Thyroid gland (tissue), 4 donors: ENCODE results near the gene PRKD3. TPM values are rescaled to one million over a fixed set of nuclear protein-coding genes. Genes with fewer than 3 reads are reported as not detected.

ENCODE experiments used
- DNase-seq, 2 donors: peaks; one replicate each; pipeline ENCODE4 v3.0.0-alpha.2; 2019
- H3K27ac ChIP-seq, 3 donors: fragments of 200-600 bp; sonication (generic); 1 replicate in 2 of 3; 2 replicates in 1 of 3; pipeline ENCODE4 v1.5.1; 2016 to 2019; ENCODE audit warnings: mild to moderate bottlenecking in 1 of 3, moderate library complexity in 1 of 3
- H3K27me3 ChIP-seq: fragments of 200-600 bp; sonication (generic); one replicate; pipeline ENCODE4 v1.5.1; 2019
- H3K36me3 ChIP-seq, 2 donors: fragments of 200-600 bp; sonication (generic); one replicate each; pipeline ENCODE4 v1.5.1; 2016 to 2019
- H3K4me1 ChIP-seq, 2 donors: fragments of 200-600 bp; sonication (generic); one replicate each; pipeline ENCODE4 v1.5.1; 2017 to 2019
- H3K4me3 ChIP-seq, 3 donors: fragments of 200-600 bp; sonication (generic); replicated peaks in 1 of 3; 1 replicate in 2 of 3; 2 replicates in 1 of 3; pipeline ENCODE4 v1.5.1; 2016; ENCODE audit warnings: mild to moderate bottlenecking in 1 of 3
- H3K9me3 ChIP-seq: fragments of 200-600 bp; sonication (generic); one replicate; pipeline ENCODE4 v1.5.1; 2017
- CTCF ChIP-seq, 6 experiments: fragments of 200-600 bp in 3 of 6; fragments of 450-650 bp in 3 of 6; sonication (generic) in 3 of 6; IDR thresholded peaks; one replicate each; pipeline ENCODE4 v1.5.1; 2016 to 2019; ENCODE audit warnings: antibody characterized with exemption in 6 of 6, mild to moderate bottlenecking in 2 of 6, inconsistent platforms in 1 of 6, moderate library complexity in 1 of 6
- POLR2A ChIP-seq, 2 donors: fragments of 450-650 bp; IDR thresholded peaks; one replicate each; pipeline ENCODE4 v1.6.1; 2017; ENCODE audit warnings: antibody characterized with exemption in 2 of 2, mild to moderate bottlenecking in 2 of 2, moderate library complexity in 1 of 2
- WGBS, 2 donors: methylation state at CpG; one replicate each; pipeline ENCODE4 v1.1.5; 2017; 5-methylcytosine and 5-hydroxymethylcytosine counted together
- intact Hi-C: fragments of 100-400 bp; cut with DNase I; formaldehyde crosslinking; loops from one replicate; pipeline ENCODE4 v1.15.1; 2023
- total RNA-seq, 4 donors: library from RNA; depleted of rRNA; stranded (reverse); fragments of >200 nt; gene quantifications; one replicate each; pipeline ENCODE4 v1.2.3, GENCODE V29; 2016

Gene PRKD3
- total RNA-seq, 4 donors from 2014 or later: 31.3 to 45.2 (median 42.2) TPM

- intact Hi-C loops: no loop called here
- 72 to 79% methylated on average over 3 of the region's 3 CpGs for WGBS, 2 donors
Measured at GRCh38 chr2:37306024-37306423, 18.6 kb downstream of the PRKD3 start.

GRCh38 chr2:37302701-37303252 lies 21.9 kb downstream of the PRKD3 start:
- TF ChIP-seq POLR2A (IDR thresholded peaks at IDR 0.05): no peak
- no peak for TF ChIP-seq CTCF (IDR thresholded peaks at IDR 0.05)
- 97 to 99% methylated on average over 9 of the region's 9 CpGs for WGBS, 2 donors

More at GRCh38 chr2:37306024-37306423, 18.6 kb downstream of the PRKD3 start:
- Histone ChIP-seq H3K27ac (no peak overlapping the region), H3K9me3 (no peaks in the 10 kb centered on the region), H3K27me3 (no peaks in the 10 kb centered on the region), H3K36me3 (no peaks in the 10 kb centered on the region), H3K4me3 (no peak overlapping the region), H3K4me1 (peaks cover 0 to 8% of the 10 kb centered on the region in 2 donors)
- no peak for TF ChIP-seq POLR2A (IDR thresholded peaks at IDR 0.05)
- TF ChIP-seq CTCF (IDR thresholded peaks at IDR 0.05): no peak
- DNase-seq: no peak

GRCh38 chr2:37301408-37301807 lies 23.2 kb downstream of the PRKD3 start:
- 91 to 93% methylated on average over 2 of the region's 2 CpGs for WGBS, 2 donors

More at GRCh38 chr2:37302701-37303252, 21.9 kb downstream of the PRKD3 start:
- DNase-seq: no peak
- peaks cover 0 to 8% of the 10 kb centered on the region in 2 donors for H3K4me1 ChIP-seq
- intact Hi-C loops: no loop called here
- no peaks in the 10 kb centered on the region for H3K36me3 ChIP-seq
- no peaks in the 10 kb centered on the region for H3K9me3 ChIP-seq
- H3K27me3 ChIP-seq: no peaks in the 10 kb centered on the region
- H3K4me3 ChIP-seq: no peak overlapping the region
- H3K27ac ChIP-seq: no peak overlapping the region

DNA sequence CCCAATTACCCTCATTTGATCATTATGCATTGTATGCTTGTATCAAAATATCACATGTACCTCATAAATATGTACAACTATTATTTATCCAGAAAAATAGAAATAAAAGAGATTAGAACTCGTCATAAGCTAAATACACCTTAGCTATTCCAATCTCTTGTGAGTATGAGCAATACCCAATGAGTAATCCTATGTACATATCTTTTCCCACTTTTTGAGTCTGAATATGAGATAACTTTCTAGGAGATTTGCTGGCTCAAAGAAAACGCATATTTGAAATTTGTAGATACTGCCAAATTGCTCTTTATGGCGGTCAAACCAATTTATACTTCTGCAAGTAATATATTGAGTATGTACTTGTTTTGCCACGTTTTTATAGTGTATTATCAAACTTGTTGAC lies 24.1 kb downstream of the PRKD3 start:
- intact Hi-C loops: no loop called here
- TF ChIP-seq POLR2A (IDR thresholded peaks at IDR 0.05): no peak
- no peak for TF ChIP-seq CTCF (IDR thresholded peaks at IDR 0.05)
- Histone ChIP-seq H3K36me3 (no peaks in the 10 kb centered on the region), H3K4me1 (peaks cover 0 to 3% of the 10 kb centered on the region in 2 donors), H3K27ac (no peak overlapping the region), H3K9me3 (no peaks in the 10 kb centered on the region), H3K4me3 (no peak overlapping the region), H3K27me3 (no peaks in the 10 kb centered on the region)
- no peak for DNase-seq
- 97% methylated on average over 4 of the region's 4 CpGs for WGBS, 2 donors

More at GRCh38 chr2:37301408-37301807, 23.2 kb downstream of the PRKD3 start:
- peaks cover 0 to 8% of the 10 kb centered on the region in 2 donors for H3K4me1 ChIP-seq
- TF ChIP-seq CTCF (IDR thresholded peaks at IDR 0.05) (no peak), POLR2A (IDR thresholded peaks at IDR 0.05) (no peak)
- no peaks in the 10 kb centered on the region for H3K9me3 ChIP-seq
- no peak overlapping the region for H3K27ac ChIP-seq
- no peak overlapping the region for H3K4me3 ChIP-seq
- no peaks in the 10 kb centered on the region for H3K36me3 ChIP-seq
- no peaks in the 10 kb centered on the region for H3K27me3 ChIP-seq
- DNase-seq: no peak
- intact Hi-C loops: no loop called here

GRCh38 chr2:37300146-37300545 lies 24.5 kb downstream of the PRKD3 start:
- H3K27me3 ChIP-seq: no peaks in the 10 kb centered on the region
- TF ChIP-seq CTCF (IDR thresholded peaks at IDR 0.05) (no peak), POLR2A (IDR thresholded peaks at IDR 0.05) (no peak)
- no peak for DNase-seq
- intact Hi-C loops: no loop called here
- no peak overlapping the region for H3K27ac ChIP-seq
- H3K9me3 ChIP-seq: no peaks in the 10 kb centered on the region
- no peaks in the 10 kb centered on the region for H3K4me1 ChIP-seq
- H3K36me3 ChIP-seq: no peaks in the 10 kb centered on the region
- no peak overlapping the region for H3K4me3 ChIP-seq
